Stimulated activated CD4-positive, alpha-beta T cell treated with anti-CD3 and anti-CD28 coated beads, TNF-alpha, amount 100 ng/mL, for 48 hours (primary cell): ENCODE measurements around the gene SSC5D.

Source experiments
- DNase-seq, 3 donors: peaks; one replicate each; pipeline ENCODE4 v3.0.0-alpha.2; 2020; ENCODE audit warnings: low read depth in 3 of 3

SSC5D gene

DNA sequence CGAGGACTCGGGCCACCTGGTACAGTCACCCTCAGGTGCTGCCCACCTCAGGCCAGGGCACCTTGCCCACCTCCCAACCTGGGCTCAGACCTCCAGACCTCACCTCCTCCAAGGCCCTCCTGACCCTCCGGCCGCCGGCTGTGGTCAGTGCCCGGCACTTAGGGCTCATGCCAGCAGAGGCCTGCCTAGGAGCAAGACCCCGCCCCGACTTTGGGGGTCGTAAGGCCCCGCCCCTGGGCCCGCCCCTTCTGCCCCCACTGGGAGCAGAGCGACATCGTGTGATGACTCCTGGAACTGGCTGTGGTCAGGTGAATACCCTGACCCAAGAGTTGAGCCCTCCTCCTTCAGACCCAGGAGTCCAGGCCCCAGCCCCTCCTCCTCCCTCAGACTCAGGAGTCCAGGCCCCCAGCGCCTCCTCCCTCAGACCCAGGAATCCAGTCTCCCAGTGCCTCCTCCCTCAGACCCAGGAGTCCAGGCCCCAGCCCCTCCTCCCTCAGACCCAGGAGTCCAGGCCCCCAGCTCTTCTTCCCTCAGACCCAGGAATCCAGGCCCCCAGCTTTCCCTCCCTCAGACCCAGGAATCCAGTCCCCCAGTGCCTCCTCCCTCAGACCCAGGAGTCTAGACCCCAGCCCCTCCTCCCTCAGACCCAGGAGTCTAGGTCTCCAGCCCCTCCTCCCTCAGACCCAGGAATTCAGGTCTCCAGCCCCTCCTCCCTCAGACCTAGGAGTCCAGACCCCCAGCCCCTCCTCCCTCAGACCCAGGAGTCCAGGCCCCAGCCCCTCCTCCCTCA, 48.9 kb downstream of the SSC5D start, which contains the start of gene SBK2:
SBK2 (minus strand) TSS at position 183 of the 790 bp plus-strand sequence. CDS start 839 bp downstream, outside the sequence.
- DNase-seq = no peak

DNA sequence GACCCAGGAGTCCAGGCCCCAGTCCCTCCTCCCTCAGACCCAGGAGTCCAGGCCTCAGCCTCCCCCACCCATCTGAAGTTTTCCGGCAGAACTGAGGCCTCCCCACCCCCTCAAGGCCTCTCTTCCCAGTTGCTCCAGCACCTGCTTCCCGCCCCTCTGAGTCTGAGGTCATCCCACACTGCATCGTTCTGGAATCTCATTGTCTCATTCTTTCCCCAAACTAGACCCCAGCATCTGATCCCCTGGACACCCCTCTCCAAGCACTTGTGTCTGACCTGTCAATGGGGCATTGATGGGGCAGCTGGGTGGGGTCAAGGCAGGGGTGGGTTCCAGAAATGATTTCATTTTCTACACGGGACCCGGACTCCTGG, 49.5 kb downstream of the SSC5D start:
- no peak for DNase-seq

DNA sequence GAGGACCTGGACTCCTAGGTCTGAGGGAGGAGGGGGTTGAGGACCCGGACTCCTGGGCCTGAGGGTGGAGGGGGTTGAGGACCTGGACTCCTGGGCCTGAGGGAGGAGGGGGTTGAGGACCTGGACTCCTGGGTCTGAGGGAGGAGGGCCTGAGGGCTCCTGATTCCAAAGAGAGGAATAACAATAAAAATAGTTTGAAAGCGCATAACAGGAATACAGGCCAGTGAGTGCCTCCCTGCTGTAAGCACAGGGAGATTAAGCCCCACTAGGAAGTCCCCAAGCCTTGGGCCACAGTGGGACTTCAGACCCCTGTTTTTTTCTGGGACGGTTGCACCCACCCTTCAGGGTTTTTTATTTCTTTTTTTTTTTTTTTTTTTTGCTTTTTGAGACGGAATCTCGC, 49.9 kb downstream of the SSC5D start:
- no peak for DNase-seq

DNA sequence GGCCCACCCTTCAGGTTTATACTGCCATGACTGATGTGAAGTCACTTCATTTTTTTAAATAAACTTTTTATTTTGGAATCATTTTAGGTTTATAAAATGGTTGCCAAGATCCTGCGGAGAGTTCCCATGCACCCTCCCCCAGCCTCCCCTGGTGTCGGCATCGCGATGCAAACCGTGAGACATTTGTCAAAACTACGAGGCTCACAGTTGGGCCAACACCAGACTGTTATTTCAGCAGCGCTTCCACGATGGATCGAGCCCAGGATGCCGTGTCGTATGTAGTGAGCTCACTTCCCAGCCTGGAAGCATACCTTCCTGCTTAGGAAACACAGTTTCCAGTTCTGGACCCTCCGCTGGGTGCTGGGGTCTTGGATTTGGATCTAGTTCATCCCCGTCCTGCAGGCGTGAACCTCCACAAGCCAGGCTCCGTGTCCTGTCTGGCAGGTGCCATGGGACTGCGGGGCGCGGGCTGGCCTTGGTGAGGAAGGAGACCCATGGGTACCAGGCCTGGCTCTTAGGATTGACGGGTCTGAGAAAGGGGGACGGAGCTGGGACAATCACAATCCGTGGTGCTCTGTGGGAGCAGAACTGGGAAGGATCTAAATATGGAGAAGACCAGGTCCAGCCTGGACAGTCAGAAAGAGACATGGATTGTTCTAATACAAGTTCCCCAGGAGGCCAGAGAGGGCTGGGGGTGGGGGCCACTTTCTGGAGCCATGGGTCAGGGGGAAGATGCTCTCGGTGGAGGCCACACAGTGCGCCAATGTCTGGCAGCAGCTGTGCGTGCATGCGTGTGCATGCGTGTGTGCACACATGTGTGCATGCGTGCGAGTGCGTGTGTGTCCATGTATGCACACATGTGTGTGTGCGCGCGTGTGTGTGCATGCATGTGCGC, 51.1 kb downstream of the SSC5D start:
- DNase-seq = no peak

DNA sequence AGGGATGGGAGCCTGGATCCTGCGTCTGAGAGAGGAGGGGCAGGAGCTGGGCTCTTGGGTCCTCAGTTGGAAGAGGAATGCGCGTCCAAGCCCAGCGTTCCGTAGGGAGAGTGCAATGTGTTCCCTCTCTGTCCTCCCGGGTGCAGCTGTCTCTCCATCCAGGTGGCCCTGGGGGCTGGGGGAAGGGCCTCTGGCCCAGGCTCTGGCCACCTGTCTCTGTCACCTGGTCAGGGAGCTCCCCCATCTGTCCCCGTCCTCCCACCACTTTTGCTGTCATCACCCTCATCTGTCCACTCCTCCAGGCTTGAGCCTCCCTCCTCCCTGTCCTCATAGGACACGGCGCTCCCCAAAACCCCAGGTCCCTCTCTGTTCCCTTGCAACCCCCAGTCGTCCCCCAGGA, 52.4 kb downstream of the SSC5D start:
- DNase-seq = no peak

DNA sequence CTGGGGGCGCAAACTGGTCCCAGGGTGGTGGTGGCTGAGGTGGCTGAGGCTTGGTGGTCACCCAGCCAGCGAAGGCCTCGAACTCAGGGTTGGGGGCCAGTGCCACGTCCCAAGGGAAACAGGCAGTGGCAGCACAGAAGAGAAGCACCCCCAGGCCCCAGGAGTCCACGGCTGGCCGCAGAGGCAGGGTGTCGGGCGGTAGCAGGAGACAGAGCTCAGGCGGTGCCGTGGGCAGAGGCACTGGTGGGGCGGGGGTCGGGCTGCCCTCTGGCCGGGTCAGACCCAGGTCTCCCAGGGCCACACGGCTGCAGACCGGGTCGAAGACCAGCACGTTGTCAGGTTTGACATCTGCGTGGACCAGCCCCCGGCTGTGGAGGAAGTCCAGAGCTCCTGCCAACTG, 52.9 kb downstream of the SSC5D start:
- DNase-seq = no peak

DNA sequence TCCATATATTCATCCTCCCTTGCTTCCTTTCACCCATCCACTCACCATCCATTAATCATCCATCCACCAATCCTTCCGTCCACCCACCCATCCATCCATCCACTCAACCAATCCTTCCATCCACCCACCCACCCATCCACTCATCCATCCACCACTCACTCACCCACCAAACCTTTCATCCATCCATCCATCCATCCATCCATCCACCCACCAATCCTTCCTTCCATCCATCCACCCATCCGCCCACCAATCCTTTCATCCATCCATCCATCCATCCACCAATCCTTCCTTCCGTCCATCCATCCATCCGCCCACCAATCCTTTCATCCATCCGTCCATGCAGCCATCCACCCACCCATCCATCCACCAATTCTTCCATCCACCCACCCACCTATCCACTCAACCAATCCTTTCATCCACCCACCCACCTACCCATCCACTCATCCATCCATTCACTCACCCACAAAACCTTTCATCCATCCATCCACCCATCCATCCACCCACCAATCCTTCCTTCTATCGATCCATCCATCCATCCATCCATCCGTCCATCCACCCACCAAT, 54.1 kb downstream of the SSC5D start:
- no peak for DNase-seq

DNA sequence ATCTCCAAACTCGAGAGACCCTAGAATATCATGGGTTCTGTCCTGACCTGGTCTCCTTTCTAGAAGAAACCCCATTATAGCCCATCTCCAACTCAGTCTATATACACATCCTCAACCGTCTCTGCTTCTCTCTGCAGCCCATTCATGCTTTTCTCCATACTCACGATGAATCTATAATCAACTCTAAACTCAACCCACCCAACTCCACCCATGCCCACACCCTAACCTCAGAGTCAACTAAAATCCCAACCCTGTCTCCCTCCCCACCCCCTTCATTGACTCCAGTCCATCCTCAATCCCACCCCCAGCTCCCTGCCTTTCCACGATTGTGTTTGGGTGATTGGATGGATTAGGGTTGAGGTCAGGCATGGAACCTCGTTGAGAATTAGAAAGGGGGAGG, 55.3 kb downstream of the SSC5D start:
- DNase-seq = no peak

DNA sequence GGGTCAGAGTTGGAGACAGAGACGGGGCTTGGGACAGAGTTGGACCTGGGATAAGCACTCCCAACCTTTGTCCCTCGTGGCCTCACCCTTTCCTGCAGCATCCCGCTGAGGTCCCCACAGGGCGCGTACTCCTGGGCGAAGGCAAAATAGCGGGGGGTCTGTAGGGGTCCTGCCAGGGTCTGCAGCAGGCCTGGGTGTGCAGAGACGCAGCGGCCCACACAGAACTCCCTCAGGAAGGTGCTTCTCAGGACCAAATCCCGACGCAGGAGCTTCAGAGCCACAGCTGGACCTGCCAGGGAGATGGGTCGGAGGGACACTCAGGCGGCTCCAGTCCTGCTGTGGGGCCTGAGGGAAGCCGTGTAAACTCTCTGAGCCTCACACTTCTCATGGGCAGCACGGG, 55.8 kb downstream of the SSC5D start:
- DNase-seq = no peak

DNA sequence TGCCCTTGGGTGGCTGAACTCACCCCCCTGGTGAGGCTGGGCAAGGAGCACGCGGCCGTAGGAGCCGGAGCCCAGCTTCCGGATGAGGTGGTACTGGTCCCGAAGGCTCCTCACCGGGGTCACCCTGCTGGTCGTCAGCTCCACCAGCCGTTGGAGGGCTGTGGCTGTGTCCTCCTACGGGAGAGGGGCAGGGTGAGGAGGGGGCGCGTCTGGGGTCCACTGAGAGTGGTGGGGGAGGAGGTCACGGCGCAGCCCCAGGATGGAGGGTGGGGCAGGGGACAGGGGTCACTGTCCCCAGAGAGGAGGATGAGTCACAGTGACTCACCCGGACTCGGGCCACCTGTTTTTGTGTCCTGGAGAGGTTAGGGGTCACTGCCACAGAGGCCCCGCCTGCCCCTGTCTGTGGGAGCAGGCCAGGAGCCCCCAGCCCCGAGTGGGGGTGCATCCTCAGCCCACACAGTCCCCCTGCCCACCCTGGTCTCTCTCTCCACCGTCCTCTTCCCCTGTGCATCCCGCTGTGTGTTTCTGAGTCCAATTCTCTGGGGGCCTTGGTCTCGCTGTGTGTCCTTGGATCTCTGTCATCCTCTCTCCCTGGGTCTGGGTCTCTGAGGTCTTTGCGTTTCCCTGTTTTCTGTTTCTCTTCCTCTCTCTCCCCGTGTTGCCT, 56.7 kb downstream of the SSC5D start:
- no peak for DNase-seq

DNA sequence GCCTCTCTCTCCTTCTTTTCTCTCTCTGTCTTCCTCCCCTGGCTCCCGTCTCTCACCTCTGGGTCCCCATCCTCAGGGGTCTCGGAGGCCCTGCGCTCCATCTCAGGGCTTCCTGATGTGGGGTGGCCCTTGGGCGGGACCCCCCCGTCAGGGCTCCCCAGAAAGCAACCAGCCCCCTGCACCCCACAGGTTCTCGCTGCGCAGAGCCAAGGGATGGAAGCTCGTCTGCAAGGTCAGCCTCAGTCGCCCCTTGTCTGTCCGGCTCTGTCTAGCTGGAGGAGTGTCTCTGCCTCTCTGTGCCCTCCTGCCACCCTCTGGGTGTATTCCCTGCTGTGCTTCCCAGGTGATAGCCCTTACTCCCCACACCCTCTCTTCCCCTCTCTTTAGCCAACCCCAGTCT, 57.2 kb downstream of the SSC5D start, which contains the start of gene SBK3:
SBK3 (minus strand) TSS at position 101 of the 400 bp plus-strand sequence; CDS start at position 101, 0 bp downstream.
- DNase-seq = no peak

DNA sequence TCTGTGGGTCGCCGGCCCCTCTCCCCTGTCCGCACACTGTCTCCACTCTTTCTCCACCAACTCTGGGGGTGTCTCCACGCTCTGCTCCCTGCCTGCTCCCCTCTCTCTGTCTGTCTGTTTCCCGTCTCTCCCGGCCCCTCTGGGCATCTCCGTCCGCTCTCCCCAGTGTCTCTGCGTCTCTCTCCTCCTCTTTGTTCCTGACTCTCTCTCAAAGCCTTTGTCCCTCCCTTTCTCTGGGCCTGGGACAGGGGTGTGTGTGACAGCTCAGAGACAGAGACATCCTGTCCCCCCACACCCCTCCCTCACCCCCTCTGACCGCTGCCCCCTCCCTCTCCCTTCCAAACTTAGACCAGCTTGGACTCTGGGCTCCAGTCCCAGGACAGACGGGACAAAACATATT, 57.8 kb downstream of the SSC5D start:
- DNase-seq = no peak

DNA sequence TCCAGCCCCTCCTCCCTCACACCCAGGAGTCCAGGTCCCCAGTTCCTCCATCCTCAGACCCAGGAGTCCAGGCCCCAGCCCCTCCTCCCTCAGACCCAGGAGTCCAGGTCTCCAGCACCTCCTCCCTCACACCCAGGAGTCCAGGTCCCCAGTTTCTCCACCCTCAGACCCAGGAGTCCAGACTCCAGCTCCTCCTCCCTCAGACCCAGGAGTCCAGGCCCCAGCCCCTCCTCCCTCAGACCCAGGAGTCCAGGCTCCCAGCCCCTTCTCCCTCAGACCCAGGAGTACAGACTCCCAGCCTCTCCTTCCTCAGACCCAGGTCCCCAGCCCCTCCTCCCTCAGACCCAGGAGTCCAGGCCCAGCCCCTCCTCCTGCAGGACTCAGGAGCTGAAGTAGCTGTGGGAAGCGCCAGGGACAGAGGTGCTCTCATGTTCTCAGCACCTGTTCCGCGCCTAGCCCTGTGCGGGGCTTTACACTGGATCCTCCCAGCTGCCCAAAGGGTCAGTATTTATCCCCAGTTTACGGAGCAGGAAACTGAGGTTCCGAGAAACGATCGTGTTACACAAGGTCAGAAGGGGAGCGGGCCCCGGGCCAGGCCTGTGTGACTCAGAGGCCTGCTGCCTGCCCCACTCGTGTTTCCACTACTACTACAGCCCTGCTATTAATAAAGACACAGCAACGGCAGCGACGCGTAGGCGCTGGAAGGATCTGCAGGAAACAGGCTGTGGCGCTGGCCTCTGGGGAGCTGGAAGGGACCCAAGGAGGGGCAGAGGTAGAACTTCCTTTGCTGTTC, 58.8 kb downstream of the SSC5D start:
- no peak for DNase-seq

DNA sequence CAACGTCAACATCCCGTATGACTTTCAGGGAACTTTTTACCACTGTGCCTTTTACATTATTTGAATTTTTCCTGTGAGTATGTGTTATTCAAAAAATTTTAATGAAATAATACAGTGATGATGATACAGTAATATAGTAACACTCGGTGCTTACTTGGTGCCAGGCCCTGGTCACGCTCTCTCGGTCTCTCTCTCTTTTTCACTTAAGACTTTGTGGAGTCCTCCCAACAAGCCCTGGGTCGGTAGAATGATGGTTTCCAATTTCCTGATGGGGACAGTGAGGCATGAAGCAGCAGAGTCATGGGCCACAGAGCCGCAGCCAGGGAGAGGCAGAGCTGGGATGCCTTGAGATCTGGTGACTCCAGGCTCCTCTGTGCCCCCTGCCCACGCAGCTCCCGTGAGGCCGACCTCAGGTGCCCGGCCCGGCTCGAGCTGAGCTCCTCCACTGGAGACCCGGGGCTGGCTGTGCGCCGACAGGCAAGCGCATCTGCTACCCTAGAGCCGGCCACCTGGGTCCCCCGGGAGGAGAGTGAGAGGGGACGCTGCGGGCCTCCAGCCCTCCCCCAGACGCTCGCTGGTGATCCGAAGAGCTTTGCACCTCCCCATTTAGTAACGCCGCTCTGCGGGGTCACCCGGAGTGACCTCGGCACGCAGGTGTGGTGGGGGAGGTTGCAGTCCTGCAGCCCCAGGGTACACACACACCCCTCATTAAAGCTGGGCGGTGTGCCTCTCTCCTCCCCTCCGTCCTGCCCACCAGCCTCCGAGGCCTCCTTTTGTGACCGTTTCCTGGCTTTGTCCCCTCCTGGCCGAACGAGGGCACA, 61.5 kb downstream of the SSC5D start:
- no peak for DNase-seq

DNA sequence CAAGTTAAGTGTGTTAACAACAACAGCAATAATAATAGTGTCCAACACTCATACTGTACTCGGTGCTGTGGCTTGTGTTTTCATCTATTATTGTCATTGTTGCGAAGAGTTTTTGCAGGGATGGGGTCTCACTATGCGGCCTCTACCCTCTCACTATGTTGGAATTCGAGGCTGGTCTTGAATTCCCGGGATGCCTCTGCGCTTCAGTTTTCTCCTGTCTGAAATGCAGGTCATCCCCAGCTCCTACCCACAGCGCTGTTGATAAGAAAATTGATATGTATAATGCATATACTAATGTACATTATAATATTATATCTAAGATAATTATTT, 62.0 kb downstream of the SSC5D start:
- DNase-seq = no peak

DNA sequence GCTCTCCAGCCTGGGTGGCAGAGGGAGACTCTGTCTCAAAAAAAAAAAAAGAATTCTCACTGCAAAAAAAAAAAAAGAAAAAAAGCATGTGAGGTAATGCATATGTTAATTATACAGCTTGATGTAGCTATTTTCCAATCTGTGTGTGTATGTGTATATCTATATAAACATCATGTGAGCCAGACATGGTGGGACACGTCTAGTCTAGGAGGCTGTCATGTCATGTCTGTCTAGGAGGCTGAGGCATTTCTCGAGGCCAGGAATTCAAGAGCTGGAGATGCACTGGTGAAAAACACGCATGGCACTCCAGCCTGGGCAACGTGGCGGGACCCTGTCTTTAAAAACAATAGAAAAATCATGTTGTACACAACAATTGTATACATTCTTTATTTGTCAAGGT, 64.0 kb downstream of the SSC5D start:
- no peak for DNase-seq

DNA sequence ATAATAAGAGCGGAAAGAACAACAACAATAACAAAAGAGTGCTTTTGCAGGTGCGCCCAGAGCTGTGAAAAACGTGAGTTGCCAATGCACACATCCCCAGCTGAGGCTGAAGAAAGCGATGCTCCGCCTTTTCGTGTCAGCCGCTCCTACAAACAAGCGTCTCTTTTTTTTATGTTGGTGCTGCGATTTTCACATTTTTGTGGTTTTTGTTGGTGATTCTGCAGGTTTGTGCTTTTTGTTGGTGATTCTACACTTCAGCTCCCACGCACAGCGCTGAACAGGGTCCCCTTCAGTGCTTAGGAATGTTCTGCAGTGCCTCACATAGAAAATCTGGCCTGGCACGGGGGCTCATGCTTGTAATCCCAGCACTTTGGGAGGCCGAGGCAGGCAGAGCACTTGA, 64.4 kb downstream of the SSC5D start:
- no peak for DNase-seq

DNA sequence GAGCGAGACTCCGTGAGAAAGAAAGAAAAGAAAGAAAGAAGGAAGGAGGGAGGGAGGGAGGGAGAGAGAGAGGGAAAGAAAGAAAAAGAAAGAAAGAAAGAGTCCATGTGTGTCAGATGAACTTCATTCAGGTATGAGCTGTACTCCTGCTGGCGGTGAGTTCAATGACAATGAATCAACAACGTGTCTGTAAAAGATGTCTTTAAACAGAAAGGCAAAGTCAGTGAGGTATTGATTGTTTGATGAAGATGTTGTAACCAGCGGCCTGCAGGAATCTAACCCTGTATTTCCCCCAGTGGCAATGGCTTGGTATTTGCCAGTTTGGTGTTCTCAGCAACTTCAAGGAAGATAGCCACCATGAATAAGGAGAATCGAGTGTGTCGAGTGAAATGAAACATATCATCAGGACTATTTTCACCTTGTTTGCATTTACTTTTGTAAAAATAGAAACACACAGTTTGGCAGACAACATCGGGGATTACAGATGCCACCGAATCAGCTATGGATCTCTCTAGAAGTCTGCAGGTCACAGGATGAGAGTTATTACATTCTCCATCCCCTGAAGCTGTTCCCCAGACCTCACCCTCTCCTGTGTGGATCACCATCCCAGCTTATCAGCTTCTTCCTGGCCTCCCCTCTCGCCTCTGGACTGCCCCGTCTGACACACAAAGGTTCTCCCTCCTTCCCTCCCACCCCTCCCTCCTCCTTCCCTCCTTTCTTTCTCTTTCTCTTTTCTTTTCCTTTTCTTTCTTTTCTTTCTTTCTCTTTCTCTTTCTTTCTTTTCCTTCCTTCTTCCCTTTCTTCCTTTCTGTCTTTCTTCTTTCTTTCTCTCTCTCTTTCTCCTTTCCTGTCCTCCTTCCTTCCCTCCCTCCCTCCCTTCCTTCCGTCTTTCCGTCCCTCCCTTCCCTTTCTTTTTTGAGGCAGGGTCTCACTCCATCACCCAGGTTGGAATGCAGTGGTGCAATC, 65.3 kb downstream of the SSC5D start:
- DNase-seq = no peak

DNA sequence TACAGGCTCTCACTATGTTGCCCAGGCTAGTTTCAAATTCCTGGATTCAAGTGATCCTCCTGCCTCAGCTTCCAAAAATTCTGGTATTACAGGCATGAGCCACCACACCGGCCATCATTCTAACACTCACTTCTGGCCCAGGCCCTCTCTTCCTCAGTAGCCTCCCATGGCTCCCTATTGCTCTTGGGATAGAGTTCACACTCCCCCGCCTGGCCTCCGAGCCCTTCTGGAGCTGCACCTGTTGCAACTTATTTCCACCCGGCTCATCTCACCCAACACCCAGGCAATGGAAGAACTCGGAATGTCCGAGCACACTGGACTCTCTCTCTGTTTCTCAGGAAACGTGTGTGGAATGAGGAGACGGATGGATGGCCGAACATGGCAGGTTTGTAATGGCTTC, 66.1 kb downstream of the SSC5D start:
- DNase-seq = no peak
